SU-DHL-6 (cell line): ENCODE results near the gene PLAAT2.
"Not testable (repeated sequence)": the region's sequence is repeated elsewhere in the genome, so short reads cannot be mapped to it uniquely, and the experiment has no call there.

Experiments used
- EZH2phosphoT487 ChIP-seq: fragments of 200-600 bp; sonication (generic), shearing (Covaris generic); conservative IDR thresholded peaks from 2 replicates; pipeline ENCODE4 v1.6.1; 2018; ENCODE audit warnings: mild to moderate bottlenecking, antibody characterized with exemption, low read length, moderate library complexity, mixed read lengths
- TF ChIP-seq, protein P1 (sequence below): fragments of 200-600 bp; sonication (generic); IDR thresholded peaks from one replicate; pipeline ENCODE4 v1.5.1; 2017; ENCODE audit warnings: antibody characterized with exemption, mild to moderate bottlenecking, low read length, moderate library complexity; ENCODE audit not compliant: insufficient read depth, poor library complexity, severe bottlenecking

DNA sequence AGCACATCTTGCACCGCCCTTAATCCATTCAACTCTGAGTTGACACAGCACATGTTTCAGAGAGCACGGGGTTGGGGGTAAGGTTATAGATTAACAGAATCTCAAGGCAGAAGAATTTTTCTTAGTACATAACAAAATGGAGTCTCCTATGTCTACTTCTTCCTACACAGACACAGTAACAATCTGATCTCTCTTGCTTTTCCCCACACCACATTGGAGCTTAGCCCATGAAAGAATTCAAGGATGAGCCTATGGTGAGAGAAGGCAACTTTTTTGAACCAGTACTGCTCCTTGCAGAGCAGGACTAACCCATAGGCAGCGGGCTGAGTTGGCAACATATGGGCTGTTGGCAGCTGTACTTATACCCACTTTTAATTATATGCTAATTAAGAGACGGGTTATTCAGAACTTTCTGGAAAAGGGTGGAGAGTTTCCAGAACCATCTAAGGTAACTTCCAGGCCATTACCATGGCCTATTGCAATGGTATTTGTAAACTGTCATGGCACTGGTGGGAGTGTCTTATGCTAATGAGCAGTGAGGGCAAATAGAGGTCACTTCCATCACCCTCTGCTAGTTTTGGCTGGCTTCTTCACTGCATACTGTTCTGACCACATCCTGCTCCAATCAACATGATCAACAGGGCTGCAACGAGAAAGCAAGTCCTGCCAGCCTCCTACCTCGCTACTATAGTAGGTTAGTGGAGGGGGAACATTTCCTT, 31.9 kb downstream of the PLAAT2 start:
- TF ChIP-seq, protein P1, sequence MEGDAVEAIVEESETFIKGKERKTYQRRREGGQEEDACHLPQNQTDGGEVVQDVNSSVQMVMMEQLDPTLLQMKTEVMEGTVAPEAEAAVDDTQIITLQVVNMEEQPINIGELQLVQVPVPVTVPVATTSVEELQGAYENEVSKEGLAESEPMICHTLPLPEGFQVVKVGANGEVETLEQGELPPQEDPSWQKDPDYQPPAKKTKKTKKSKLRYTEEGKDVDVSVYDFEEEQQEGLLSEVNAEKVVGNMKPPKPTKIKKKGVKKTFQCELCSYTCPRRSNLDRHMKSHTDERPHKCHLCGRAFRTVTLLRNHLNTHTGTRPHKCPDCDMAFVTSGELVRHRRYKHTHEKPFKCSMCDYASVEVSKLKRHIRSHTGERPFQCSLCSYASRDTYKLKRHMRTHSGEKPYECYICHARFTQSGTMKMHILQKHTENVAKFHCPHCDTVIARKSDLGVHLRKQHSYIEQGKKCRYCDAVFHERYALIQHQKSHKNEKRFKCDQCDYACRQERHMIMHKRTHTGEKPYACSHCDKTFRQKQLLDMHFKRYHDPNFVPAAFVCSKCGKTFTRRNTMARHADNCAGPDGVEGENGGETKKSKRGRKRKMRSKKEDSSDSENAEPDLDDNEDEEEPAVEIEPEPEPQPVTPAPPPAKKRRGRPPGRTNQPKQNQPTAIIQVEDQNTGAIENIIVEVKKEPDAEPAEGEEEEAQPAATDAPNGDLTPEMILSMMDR: not testable (repeated sequence)
- not testable (repeated sequence) for TF ChIP-seq EZH2phosphoT487
